ENCODE data around the gene CR2.

GRCh38 chr1:207503950-207504349, 49.8 kb downstream of the CR2 start:
- TF ChIP-seq EZH2phosphoT487 (IDR thresholded peaks at IDR 0.05; ENCODE audit: insufficient read depth, low read depth) = no peak
- TF ChIP-seq EZH2 (IDR thresholded peaks at IDR 0.05; ENCODE audit: insufficient read depth, poor library complexity, severe bottlenecking) = no peak

All from GM23248 (cell line).